ENCODE measurements around the gene YRDC. TPM values are rescaled to one million over a fixed set of nuclear protein-coding genes. Genes with fewer than 3 reads are reported as not detected.

The YRDC gene, protein sequence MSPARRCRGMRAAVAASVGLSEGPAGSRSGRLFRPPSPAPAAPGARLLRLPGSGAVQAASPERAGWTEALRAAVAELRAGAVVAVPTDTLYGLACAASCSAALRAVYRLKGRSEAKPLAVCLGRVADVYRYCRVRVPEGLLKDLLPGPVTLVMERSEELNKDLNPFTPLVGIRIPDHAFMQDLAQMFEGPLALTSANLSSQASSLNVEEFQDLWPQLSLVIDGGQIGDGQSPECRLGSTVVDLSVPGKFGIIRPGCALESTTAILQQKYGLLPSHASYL
- 6.3 TPM for total RNA-seq
- long read RNA-seq, transcript YRDC-201 (5 exons, 1,826 nt): major isoform, 31 of 33 reads
- long read RNA-seq, partial matches to known transcripts: 0 of 33 reads
- long read RNA-seq, other reads (novel, unspliced or antisense): 2 of 33 reads

DNA sequence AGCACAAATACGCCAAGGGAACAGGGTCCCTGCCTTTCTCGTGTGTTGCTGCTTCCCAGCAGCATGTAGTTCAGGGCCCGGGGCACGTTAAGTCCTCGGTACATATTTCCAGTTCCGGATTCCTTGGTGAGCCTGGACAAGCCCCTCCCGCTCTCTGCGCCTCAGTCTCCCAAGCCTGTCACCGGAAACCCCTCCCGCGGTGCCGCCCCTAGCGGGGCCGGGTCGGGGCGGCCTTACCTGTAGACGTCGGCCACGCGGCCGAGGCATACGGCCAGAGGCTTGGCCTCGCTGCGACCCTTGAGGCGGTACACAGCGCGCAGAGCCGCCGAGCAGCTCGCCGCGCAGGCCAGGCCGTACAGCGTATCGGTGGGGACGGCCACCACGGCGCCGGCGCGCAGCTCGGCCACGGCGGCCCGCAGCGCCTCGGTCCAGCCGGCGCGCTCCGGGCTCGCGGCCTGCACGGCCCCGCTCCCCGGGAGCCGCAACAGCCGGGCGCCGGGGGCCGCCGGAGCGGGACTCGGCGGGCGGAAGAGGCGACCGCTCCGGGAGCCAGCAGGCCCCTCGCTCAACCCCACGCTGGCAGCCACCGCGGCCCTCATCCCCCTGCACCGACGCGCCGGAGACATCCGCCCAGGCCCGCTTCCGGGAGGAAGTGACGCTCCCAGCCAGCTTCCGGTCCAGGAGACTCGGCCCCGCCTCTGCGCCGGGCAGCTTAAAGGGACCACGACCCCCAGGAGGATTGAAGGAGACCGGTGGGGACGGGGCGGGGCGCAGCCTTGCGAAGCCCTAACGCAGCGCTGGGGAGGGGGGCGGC, at the start of gene YRDC, which contains the start of gene C1orf122:
TSS of gene YRDC (minus strand) at position 654 of the 814 bp plus-strand sequence. CDS start at position 626, 28 bp downstream.
TSS of gene C1orf122 (plus strand) at position 236 of the 814 bp plus-strand sequence. CDS start 615 bp downstream, outside the sequence.
- peak; percentile 98 for DNase-seq (ENCODE audit: low spot score)
- intact Hi-C loops (cut with DNase I): loop anchor here (5.0 to 10.0 kb wide), 5 partner anchors 50 to 213 kb away; partner anchors contain the start of genes CDCA8, GNL2, INPP5B and MTF1

DNA sequence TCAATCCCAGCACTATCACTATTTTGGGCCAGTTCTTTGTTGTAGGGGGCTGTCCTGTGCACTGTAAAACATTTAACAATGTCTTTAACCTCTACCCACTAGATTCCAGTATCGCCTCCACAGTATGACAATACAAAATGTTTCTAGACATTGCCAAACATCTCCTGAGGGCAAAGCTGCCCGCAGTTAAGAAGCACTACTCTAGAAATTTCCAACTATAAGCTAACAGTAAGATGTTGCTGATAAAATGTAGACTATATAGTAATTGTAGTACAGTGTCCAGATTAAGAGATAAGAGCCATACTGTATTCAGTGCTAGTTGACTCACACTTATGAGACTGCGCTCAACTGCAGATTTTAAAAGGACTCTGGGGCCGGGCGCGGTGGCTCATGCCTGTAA, 46.4 kb upstream of the YRDC start:
- DNase-seq (ENCODE audit: low spot score): no peak
- intact Hi-C loops (cut with DNase I): no loop called here

DNA sequence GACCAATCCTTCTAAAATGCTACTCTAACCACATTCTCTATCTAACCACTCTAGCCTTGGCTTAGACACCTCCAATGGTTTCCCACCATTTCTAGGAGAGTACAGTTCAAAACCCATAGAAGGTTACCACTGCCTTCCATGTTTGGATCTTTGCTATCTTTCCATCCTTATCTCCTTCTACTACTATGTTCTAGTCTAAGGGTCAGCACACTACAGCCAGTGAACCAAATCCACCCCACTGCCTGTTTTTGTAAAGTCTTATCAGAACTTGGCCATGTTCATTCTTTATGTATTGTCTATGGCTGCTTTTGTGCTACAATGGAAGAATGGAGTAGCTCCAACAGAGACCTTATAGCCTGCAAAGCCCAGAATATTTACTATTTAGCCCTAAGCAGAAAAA, 45.1 kb upstream of the YRDC start:
- intact Hi-C loops (cut with DNase I): no loop called here
- DNase-seq (ENCODE audit: low spot score): no peak

DNA sequence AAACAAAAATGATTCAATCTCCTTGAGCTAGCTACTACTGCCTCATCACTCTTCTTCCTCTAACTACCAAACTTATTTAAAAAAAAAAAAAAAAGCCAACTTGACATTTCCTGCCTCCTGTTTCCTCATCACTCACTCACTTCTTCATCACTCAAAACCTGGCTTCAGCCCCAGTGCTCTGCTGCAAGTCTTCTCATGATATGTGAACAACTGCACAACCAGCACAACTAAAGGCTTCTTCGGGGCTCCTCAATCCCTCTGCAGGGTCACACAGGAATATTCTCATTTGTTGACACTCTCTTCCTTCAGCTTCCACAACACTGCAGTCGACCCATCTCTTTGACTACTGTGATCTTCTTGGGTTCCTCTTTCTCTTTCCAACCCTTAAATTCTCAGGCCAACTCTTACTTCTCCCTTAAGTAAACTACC, 43.8 kb upstream of the YRDC start:
- intact Hi-C loops (cut with DNase I): no loop called here

DNA sequence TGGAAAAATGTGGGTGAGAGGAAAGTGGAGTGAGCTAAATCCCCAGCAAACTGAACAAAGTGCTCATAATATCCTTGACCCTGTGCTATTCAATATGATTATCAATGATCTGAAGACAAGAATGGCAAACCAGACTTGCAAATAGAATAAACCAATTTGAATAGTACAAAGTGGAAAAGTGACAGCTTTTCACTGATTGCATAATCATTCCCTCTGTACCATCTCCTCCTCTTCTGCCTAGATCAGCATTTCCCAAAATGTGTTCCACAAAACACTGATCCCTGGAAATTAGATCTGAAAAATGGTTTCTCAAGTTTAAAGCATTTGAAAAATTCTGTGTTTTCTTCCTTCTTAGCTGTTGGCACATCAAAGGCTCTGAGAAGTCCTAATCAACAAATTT, 43.3 kb upstream of the YRDC start:
- intact Hi-C loops (cut with DNase I): no loop called here
- DNase-seq (ENCODE audit: low spot score): no peak

More for the DNA sequence above, 43.8 kb upstream of the YRDC start:
- no peak for DNase-seq (ENCODE audit: low spot score)

DNA sequence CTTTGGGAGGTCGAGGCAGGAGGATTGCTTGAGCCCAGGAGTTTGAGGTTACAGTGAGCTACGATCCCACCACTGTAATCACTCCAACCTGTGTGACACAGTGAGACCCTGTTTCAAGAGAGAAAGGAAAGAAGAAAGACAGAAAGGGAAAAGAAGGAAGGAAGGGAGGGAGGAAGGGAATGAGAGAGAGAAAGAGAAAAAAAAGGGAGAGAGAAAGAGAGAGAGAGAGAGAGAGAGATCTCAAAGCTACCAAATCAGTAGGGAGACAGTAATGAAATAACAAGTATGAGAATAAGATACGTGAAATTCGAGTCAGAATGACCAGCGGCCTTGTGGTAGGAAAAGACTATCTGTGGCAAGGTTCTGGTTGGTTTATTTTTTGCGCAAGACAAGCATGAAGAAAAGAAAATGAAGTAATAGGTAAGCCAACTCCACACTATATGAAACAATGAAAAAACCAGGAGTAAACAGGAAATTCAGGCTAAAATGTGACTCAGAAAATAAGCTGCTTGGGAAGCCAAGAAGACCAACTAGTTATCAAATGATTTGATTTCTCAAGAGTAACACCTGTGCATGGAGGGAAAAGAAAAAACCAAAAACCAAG, 42.4 kb upstream of the YRDC start:
- DNase-seq (ENCODE audit: low spot score): no peak
- intact Hi-C loops (cut with DNase I): no loop called here

DNA sequence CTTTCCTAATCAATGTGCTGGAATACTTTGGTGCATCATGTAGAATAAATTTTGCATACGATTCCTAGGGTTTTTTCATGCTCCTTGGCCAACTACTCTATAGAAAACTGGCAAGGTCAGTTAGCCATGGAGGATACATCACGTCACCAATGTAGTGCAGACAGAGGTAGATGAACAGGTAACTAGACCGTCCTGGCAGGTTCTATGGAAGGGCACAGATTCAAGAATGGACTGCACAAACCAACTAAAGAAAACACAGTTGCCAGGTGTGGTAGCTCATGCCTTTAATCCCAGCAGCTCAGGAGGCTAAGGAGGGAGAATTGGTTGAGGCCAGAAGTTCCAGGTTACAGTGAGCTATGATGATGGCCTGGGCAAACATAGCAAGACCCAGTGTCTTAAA, 41.5 kb upstream of the YRDC start:
- DNase-seq (ENCODE audit: low spot score): no peak
- intact Hi-C loops (cut with DNase I): no loop called here

DNA sequence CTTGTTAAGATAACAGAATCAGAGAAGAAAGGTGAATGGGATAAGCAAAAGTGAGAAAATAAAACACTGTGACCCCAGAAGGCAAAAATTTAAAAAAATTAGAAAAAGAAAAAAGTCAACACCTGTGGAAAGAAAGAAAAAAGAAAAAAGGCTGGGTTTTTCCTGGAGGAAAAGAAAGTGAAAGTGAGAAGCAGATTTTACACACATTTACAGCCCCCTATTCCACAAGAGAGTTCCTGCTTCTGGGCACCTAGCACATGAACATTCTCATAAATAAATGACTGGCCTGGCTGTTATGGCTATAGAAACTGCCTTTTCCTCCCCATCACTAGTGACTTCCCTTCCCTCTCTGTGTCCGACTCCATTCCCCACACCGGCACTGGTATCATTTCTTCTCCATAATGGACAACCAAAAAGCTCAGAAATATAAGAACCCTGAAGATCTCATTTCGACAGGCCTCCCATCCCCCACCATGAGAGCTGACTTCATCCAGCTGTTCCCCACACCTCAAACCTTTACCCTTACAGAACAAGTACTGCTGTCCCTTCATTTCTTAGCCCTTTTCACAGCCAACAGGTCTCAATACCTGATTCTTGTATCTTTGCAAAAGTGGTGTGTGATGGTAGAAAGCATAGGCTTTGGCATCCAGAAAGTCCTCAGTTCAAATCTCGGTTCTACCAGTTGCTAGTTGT, 38.8 kb upstream of the YRDC start:
- intact Hi-C loops (cut with DNase I): no loop called here
- no peak for DNase-seq (ENCODE audit: low spot score)

DNA sequence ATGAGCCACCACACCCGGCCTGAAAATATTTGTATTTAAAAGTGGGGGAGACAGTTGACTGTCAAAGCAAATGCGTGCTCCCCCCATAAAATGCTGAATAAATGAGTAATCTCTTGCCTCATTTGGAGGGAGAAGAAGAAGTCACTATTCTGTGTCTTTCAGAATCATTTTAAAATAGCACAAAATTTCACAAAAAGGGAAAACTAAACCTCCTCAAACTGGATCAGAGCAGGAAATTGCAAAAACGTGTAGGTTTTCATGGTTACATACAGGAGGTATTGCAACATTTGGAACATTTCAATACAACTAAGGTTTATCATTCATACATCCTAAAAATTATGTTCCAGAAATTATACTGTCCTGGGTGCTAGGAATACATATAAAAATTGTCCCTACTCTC, 37.8 kb upstream of the YRDC start:
- no peak for DNase-seq (ENCODE audit: low spot score)
- intact Hi-C loops (cut with DNase I): no loop called here

DNA sequence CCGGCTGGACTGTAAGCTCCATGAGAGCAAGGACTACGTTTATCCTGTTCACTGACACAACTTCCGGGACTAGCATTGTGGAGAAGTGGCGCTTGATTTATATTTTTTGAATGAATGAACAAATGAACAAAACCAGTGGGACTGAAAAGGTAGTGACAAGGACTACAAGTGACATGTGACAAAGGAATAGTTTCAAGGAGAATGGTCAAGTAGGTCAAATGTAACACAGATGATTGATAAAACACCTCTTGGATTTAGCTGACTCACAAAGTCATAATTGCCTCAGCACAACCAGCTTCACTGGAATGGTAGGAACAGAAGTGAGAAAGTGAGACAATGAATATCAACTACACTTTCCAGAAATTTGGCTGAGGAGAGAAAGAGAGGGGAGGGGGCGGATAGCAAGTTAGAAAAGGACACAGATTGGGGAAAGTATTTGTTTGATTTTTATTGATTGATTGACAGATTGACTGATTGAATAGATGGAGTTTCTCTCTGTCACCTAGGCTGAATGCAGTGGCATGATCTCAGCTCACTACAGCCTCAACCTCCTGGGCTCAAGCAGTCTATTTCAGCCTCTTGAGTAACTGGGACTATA, 37.1 kb upstream of the YRDC start:
- intact Hi-C loops (cut with DNase I): no loop called here
- DNase-seq (ENCODE audit: low spot score): no peak

DNA sequence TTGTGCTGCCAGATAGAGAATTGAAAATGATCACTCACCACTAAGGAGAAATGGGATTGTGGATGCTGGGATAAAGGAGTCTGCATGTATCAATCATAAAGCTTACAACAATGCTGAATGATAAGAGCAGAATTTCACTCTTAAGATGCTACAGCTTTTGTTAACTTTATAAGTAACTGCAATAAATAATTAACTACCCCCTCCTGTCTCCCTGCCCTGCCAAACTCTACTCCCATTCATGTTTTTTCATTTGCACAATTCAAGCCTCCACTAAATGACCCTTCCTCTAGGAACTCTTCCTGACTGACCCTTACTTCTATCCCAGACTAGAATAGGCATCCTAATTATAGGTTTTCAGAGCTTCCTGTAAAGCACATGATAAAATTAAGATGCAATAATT, 36.5 kb upstream of the YRDC start:
- intact Hi-C loops (cut with DNase I): no loop called here
- DNase-seq (ENCODE audit: low spot score): no peak

DNA sequence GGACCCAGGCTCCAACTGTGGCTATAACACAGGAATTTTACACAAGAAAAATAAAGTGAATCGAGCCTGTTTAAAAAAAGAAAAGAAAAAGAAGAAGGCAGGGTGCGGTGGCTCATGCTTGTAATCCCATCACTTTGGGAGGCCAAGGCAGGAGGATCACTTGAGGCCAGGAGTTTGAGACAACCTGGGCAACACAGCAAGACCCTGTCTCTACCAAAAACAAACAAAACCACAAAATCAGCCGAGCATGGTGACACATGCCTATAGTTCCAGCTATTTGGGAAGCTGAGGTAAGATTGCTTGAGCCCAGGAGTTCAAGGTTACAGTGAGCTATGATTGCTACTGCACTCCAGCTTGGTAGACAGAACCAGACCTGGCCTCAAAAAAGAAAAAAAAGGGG, 33.6 kb upstream of the YRDC start:
- DNase-seq (ENCODE audit: low spot score): no peak
- intact Hi-C loops (cut with DNase I): no loop called here

DNA sequence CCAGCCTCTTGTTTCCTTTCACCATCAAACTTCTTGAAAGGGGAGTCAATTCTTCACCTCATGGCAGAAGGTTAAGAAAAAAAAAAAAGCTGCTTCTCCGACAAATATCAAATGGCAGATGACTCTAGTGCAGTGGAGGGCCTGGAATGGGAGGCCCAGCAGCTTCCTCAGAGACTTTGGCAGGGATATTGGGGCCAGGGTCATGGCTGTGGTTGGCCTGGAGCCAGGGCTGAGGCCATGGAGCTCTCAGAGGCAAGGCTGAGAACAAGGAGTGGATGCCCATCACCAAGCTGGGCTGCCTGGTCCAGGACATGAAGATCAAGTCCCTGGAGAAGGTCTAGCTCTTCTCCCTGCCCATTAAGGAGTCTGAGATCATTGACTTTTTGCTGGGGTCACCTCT, 32.7 kb upstream of the YRDC start:
- no peak for DNase-seq (ENCODE audit: low spot score)
- intact Hi-C loops (cut with DNase I): no loop called here

DNA sequence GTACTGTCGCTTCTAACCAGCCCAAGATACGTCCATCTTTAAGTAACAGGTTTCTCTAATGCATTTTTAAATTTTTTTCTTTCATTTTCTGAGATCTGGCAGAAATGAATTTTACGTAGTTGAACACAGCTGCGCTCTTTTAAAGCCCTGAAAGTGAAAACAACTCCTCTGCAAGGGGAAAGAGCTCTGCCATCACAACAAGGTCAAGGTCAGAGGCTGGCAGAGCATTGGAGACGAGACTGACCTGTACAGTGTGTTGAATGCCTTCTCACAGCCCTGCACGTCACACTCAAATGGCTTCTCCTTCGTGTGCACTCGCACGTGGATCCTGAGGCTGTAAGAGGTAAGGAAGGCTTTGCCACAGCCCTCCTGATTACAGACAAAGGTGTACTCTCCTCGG, 31.7 kb upstream of the YRDC start:
- intact Hi-C loops (cut with DNase I): no loop called here
- no peak for DNase-seq (ENCODE audit: low spot score)

DNA sequence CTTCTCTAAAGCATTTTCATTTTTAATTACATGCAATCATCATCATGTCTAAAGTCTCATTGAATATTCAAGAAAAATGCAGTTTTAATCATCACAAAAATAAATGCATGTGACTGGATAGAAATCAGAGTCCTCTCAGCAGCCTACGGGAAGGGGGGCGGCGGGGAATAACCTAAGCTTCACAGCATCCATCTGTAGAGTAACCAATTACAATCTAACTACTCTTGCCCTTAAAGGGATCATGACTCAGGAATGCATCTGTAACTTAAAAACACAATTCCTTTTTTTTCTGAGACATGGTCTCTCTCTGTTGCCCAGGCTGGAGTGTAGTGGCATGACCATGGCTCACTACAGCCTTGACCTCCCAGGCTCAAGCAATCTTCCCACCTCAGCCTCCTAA, 28.8 kb upstream of the YRDC start:
- DNase-seq (ENCODE audit: low spot score): no peak
- intact Hi-C loops (cut with DNase I): no loop called here

DNA sequence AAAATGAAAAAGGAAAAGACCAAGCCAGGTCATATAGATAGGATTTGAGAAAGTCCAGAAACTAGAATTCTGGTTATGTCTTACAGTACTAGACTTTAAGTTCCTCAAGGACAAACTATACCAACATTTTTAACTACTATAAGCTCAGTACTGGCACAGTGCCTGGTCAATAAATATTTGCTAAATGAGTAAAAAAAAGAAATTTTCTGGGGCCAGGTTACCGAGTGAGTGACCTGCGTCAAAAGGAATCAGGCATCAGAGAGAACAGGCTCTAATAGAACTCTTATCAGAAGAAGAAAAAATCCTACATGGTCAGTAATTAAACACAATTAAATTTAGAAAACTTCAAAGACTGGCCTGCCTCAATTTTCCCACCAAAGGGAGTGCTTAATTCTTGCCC, 23.8 kb upstream of the YRDC start:
- DNase-seq (ENCODE audit: low spot score): no peak
- intact Hi-C loops (cut with DNase I): no loop called here

DNA sequence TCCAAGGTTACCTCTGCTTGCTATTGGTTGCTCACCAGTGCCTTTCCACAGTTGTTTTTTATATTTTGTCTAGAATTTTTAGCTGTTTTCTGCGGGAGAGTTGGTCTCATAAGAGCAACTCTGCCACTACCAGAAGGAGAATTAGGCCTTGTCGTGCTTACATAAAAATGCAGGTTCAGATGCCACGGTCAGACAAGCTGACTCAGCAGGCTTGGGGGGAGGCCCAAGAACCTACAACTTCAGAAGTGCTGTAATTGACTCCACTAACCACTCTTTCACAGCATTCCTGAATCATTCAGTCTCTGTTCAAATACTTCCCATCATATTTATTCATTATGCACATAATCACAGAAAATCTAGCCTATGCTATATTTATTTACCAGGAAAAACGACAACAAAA, 23.1 kb upstream of the YRDC start:
- DNase-seq (ENCODE audit: low spot score): no peak
- intact Hi-C loops (cut with DNase I): no loop called here

DNA sequence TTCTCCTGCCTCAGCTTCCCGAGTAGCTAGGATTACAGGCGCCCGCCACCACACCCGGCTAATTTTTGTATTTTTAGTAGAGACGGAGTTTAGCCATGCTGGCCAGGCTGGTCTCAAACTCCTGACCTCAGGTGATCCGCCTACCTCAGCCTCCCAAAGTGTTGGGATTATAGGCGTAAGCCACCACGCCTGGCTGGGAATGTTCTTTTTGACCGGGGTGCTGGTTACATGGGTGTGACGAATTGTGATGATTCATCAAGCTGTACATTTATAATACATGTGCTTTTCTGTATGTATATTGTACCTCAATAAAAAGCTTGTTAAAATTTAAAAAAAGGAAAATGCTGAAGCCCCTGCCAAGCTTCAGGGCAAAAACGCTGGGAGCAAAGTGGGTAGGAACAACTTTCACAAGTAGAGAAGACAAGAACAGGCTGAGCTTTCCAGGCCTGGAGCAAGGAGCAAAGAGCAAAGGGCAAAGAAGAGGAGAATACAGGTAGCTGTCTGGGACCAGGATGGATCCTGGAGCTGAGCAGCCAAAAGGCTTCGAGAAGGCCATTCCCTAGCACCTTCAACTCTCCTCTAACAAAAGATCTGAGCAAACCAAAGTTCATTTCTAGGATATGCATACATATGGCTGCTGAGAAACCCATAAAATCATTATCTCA, 20.5 kb upstream of the YRDC start:
- no peak for DNase-seq (ENCODE audit: low spot score)
- intact Hi-C loops (cut with DNase I): no loop called here

DNA sequence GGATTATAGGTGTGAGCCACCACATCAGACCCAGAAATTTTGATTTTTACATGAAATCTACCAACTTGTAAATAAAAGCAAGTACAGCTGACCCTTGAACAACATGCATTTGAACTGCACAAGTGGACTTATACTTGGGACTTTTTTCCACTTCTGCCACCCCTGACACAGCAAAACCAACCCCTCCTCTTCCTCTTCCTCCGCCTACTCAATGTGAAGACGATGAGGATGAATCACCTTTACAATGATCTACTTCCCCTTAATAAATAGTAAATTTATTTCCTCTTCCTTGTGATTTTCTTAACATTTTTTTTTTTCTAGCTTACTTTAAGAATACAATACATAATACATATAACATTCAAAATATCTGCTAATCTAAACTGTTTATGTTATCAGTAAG, 17.5 kb upstream of the YRDC start:
- DNase-seq (ENCODE audit: low spot score): no peak
- intact Hi-C loops (cut with DNase I): no loop called here
